Sigmoid colon (tissue), 4 donors: ENCODE measurements around the gene RASSF10.

Source experiments
- EP300 ChIP-seq, 4 donors: sonication (generic); formaldehyde crosslinking; IDR thresholded peaks; one replicate each; pipeline ENCODE4 v1.6.1; 2017; ENCODE audit warnings: antibody characterized with exemption in 4 of 4
- POLR2A ChIP-seq, 2 donors: fragments of 450-650 bp; IDR thresholded peaks; one replicate each; pipeline ENCODE4 v1.6.1; 2016; ENCODE audit warnings: antibody characterized with exemption in 2 of 2, mild to moderate bottlenecking in 2 of 2, moderate library complexity in 2 of 2
- POLR2AphosphoS5 ChIP-seq, 4 donors: sonication (generic); formaldehyde crosslinking; IDR thresholded peaks; one replicate each; pipeline ENCODE4 v1.6.1; 2017; ENCODE audit warnings: antibody characterized with exemption in 4 of 4
- TF ChIP-seq, protein P1 (sequence below), 4 experiments: fragments of 450-650 bp in 3 of 4; fragments of 200-600 bp in 1 of 4; IDR thresholded peaks; one replicate each; pipeline ENCODE4 v1.5.1; 2016 to 2019; ENCODE audit warnings: antibody characterized with exemption in 4 of 4, mild to moderate bottlenecking in 3 of 4, moderate library complexity in 2 of 4

DNA sequence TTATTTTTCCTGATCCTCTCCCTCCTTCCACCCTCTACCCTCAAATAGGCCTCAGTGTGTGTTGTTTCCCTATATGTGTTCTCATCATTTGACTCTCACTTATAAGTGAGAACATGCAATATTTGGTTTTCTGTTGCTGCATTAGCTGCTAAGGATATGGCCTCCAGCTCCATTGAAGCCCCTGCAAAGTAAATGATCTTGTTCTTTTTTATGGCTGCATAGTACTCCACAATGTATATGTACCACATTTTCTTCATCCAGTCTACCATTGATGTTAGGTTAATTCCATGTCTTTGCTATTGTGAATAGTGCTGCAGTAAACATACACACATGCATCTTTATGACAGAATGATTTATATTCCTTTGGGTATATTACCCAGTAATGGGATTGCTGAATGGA lies 13.3 kb upstream of the RASSF10 start:
- TF ChIP-seq, protein P1, sequence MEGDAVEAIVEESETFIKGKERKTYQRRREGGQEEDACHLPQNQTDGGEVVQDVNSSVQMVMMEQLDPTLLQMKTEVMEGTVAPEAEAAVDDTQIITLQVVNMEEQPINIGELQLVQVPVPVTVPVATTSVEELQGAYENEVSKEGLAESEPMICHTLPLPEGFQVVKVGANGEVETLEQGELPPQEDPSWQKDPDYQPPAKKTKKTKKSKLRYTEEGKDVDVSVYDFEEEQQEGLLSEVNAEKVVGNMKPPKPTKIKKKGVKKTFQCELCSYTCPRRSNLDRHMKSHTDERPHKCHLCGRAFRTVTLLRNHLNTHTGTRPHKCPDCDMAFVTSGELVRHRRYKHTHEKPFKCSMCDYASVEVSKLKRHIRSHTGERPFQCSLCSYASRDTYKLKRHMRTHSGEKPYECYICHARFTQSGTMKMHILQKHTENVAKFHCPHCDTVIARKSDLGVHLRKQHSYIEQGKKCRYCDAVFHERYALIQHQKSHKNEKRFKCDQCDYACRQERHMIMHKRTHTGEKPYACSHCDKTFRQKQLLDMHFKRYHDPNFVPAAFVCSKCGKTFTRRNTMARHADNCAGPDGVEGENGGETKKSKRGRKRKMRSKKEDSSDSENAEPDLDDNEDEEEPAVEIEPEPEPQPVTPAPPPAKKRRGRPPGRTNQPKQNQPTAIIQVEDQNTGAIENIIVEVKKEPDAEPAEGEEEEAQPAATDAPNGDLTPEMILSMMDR (IDR thresholded peaks at IDR 0.05): no peak
- TF ChIP-seq POLR2A (IDR thresholded peaks at IDR 0.05) (no peak), POLR2AphosphoS5 (IDR thresholded peaks at IDR 0.05) (no peak), EP300 (IDR thresholded peaks at IDR 0.05) (no peak)
